Tibial nerve (tissue), 4 donors: ENCODE data around the gene CHRNA4. TPM values are rescaled to one million over a fixed set of nuclear protein-coding genes. Genes with fewer than 3 reads are reported as not detected.

Source experiments
- DNase-seq, 2 donors: peaks; one replicate each; pipeline ENCODE4 v3.0.0-alpha.2; 2019; ENCODE audit warnings: low spot score in 2 of 2
- H3K27ac ChIP-seq, 4 donors: fragments of 200-600 bp; sonication (generic) in 3 of 4; one replicate each; pipeline ENCODE4 v1.5.1; 2017 to 2019; ENCODE audit warnings: mild to moderate bottlenecking in 1 of 4
- H3K27me3 ChIP-seq, 2 donors: fragments of 200-600 bp; sonication (generic) in 1 of 2; one replicate each; pipeline versions ENCODE4 v1.5.1 to v1.6.0; 2017 to 2019
- H3K36me3 ChIP-seq, 3 donors: fragments of 200-600 bp; sonication (generic); one replicate each; pipeline ENCODE4 v1.5.1; 2018 to 2019
- H3K4me1 ChIP-seq, 4 donors: fragments of 200-600 bp; sonication (generic) in 3 of 4; one replicate each; pipeline ENCODE4 v1.5.1; 2017 to 2019
- H3K4me3 ChIP-seq, 4 donors: fragments of 200-600 bp; sonication (generic) in 3 of 4; one replicate each; pipeline ENCODE4 v1.5.1; 2017 to 2019; ENCODE audit warnings: mild to moderate bottlenecking in 1 of 4, moderate library complexity in 1 of 4
- H3K9me3 ChIP-seq, 4 donors: fragments of 200-600 bp; sonication (generic) in 3 of 4; one replicate each; pipeline ENCODE4 v1.5.1; 2017 to 2019
- EP300 ChIP-seq, 2 donors: sonication (generic); formaldehyde crosslinking; IDR thresholded peaks; one replicate each; pipeline ENCODE4 v1.6.1; 2017; ENCODE audit warnings: antibody characterized with exemption in 2 of 2, mild to moderate bottlenecking in 1 of 2
- POLR2A ChIP-seq, 2 donors: fragments of 450-650 bp; IDR thresholded peaks; one replicate each; pipeline ENCODE4 v1.6.1; 2017; ENCODE audit warnings: antibody characterized with exemption in 2 of 2, mild to moderate bottlenecking in 2 of 2, moderate library complexity in 2 of 2
- WGBS, 2 donors: methylation state at CpG; one replicate each; pipeline ENCODE4 v1.1.5; 2018; 5-methylcytosine and 5-hydroxymethylcytosine counted together
- total RNA-seq, 4 donors: library from RNA; depleted of rRNA; stranded (reverse); fragments of >200 nt; gene quantifications; one replicate each; pipeline ENCODE4 v1.1.0, GENCODE V29; 2016
- TF ChIP-seq, protein P1 (sequence below), 5 experiments: fragments of 200-600 bp in 3 of 5; fragments of 450-650 bp in 2 of 5; sonication (generic) in 3 of 5; IDR thresholded peaks; one replicate each; pipeline ENCODE4 v1.5.1; 2016 to 2019; ENCODE audit warnings: antibody characterized with exemption in 5 of 5, mild to moderate bottlenecking in 3 of 5, moderate library complexity in 2 of 5

CHRNA4 gene
- total RNA-seq, 4 donors from 2014 or later = 0.20 to 1.5 TPM; not detected in 2

- Histone ChIP-seq H3K4me1 (no peaks in the 10 kb centered on the region), H3K27me3 (peaks cover 0 to 4% of the 10 kb centered on the region in 2 donors), H3K4me3 (no peak overlapping the region), H3K9me3 (no peaks in the 10 kb centered on the region), H3K27ac (no peak overlapping the region), H3K36me3 (no peaks in the 10 kb centered on the region)
- no peak for DNase-seq
- no peak for TF ChIP-seq EP300 (IDR thresholded peaks at IDR 0.05)
- no peak for TF ChIP-seq POLR2A (IDR thresholded peaks at IDR 0.05)
- TF ChIP-seq, protein P1, sequence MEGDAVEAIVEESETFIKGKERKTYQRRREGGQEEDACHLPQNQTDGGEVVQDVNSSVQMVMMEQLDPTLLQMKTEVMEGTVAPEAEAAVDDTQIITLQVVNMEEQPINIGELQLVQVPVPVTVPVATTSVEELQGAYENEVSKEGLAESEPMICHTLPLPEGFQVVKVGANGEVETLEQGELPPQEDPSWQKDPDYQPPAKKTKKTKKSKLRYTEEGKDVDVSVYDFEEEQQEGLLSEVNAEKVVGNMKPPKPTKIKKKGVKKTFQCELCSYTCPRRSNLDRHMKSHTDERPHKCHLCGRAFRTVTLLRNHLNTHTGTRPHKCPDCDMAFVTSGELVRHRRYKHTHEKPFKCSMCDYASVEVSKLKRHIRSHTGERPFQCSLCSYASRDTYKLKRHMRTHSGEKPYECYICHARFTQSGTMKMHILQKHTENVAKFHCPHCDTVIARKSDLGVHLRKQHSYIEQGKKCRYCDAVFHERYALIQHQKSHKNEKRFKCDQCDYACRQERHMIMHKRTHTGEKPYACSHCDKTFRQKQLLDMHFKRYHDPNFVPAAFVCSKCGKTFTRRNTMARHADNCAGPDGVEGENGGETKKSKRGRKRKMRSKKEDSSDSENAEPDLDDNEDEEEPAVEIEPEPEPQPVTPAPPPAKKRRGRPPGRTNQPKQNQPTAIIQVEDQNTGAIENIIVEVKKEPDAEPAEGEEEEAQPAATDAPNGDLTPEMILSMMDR (IDR thresholded peaks at IDR 0.05) = no peak
- WGBS, 2 donors = 84% methylated on average over 23 to 24 of the region's 31 CpGs
These were observed 45.2 kb downstream of the CHRNA4 start for GRCh38 chr20:63315731-63316491.

- Histone ChIP-seq H3K9me3 (no peaks in the 10 kb centered on the region), H3K4me1 (no peaks in the 10 kb centered on the region), H3K36me3 (no peaks in the 10 kb centered on the region), H3K4me3 (no peak overlapping the region), H3K27me3 (peaks cover 0 to 4% of the 10 kb centered on the region in 2 donors), H3K27ac (no peak overlapping the region)
- no peak for TF ChIP-seq EP300 (IDR thresholded peaks at IDR 0.05)
- TF ChIP-seq, protein P1 (IDR thresholded peaks at IDR 0.05) = no peak
- TF ChIP-seq POLR2A (IDR thresholded peaks at IDR 0.05) = no peak
- DNase-seq = no peak
- 47 to 57% methylated on average over 10 to 15 of the region's 15 CpGs for WGBS, 2 donors
These were observed 45.9 kb downstream of the CHRNA4 start for GRCh38 chr20:63315240-63315689.

GRCh38 chr20:63314566-63315239 lies 46.4 kb downstream of the CHRNA4 start:
- DNase-seq = no peak
- Histone ChIP-seq H3K27me3 (peaks cover 0 to 5% of the 10 kb centered on the region in 2 donors), H3K36me3 (no peaks in the 10 kb centered on the region), H3K9me3 (no peaks in the 10 kb centered on the region), H3K4me1 (peaks cover 0 to 2% (median 0%) of the 10 kb centered on the region in 4 donors), H3K27ac (no peak overlapping the region), H3K4me3 (no peak overlapping the region)
- WGBS, 2 donors = 82 to 83% methylated on average over 9 to 21 of the region's 21 CpGs
- TF ChIP-seq, protein P1 (IDR thresholded peaks at IDR 0.05) = no peak
- no peak for TF ChIP-seq EP300 (IDR thresholded peaks at IDR 0.05)
- no peak for TF ChIP-seq POLR2A (IDR thresholded peaks at IDR 0.05)

- WGBS, 2 donors = 73 to 75% methylated on average over 9 of the region's 9 CpGs
These were observed 47.1 kb downstream of the CHRNA4 start for GRCh38 chr20:63314015-63314471.

More at GRCh38 chr20:63314015-63314471, 47.1 kb downstream of the CHRNA4 start:
- Histone ChIP-seq H3K27ac (no peak overlapping the region), H3K27me3 (peaks cover 0 to 12% of the 10 kb centered on the region in 2 donors), H3K9me3 (no peaks in the 10 kb centered on the region), H3K4me3 (no peak overlapping the region), H3K4me1 (peaks cover 0 to 6% (median 0%) of the 10 kb centered on the region in 4 donors), H3K36me3 (no peaks in the 10 kb centered on the region)
- TF ChIP-seq POLR2A (IDR thresholded peaks at IDR 0.05) (no peak), EP300 (IDR thresholded peaks at IDR 0.05) (no peak)
- TF ChIP-seq, protein P1 (IDR thresholded peaks at IDR 0.05) = no peak
- no peak for DNase-seq
